PC-9 (cell line): ENCODE data around the gene LRRC26. TPM values are rescaled to one million over a fixed set of nuclear protein-coding genes. Genes with fewer than 3 reads are reported as not detected.
"Not testable (repeated sequence)": the region's sequence is repeated elsewhere in the genome, so short reads cannot be mapped to it uniquely, and the experiment has no call there.

Source experiments
- BruUV-seq: library from RNA; stranded (reverse); fragments of 400-500 nt; replicated peaks from 2 replicates; lab custom pipeline; 2021; lab: Mats Ljungman, UMichigan
- CTCF ChIA-PET: fragments of 300-600 bp; sonication (Branson Sonifier 250); formaldehyde crosslinking; loops from one replicate; lab custom pipeline; 2022; ENCODE audit warnings: antibody characterized with exemption; lab: Charles Lee
- POLR2A ChIA-PET: fragments of 300-600 bp; sonication (Branson Sonifier 250); formaldehyde crosslinking; loops from one replicate; lab custom pipeline; 2022; ENCODE audit warnings: antibody characterized with exemption; ENCODE audit not compliant: unreplicated experiment; lab: Charles Lee
- DNase-seq, 2 experiments: peaks; one replicate each; pipeline versions ENCODE4 v3.0.0 to v3.0.0-alpha.2; 2015 to 2022; ENCODE audit warnings: mixed read lengths in 1 of 2
- H2AFZ ChIP-seq: fragments of 200-600 bp; sonication (generic); 2 replicates; pipeline ENCODE4 v1.8.1; 2017; ENCODE audit warnings: antibody characterized with exemption
- H3F3A ChIP-seq: fragments of 200-600 bp; sonication (generic); 2 replicates; pipeline ENCODE4 v1.8.1; 2017; ENCODE audit warnings: antibody characterized with exemption, mild to moderate bottlenecking, low read depth; ENCODE audit not compliant: insufficient read depth
- H3K27ac ChIP-seq: fragments of 200-600 bp; sonication (generic); 2 replicates; pipeline ENCODE4 v1.6.1; 2016; ENCODE audit warnings: mixed run types
- H3K27me3 ChIP-seq: fragments of 200-600 bp; sonication (generic); 2 replicates; pipeline ENCODE4 v1.6.1; 2016; ENCODE audit warnings: low read depth, mixed run types; ENCODE audit not compliant: insufficient read depth
- H3K36me3 ChIP-seq: fragments of 200-600 bp; sonication (generic); 2 replicates; pipeline ENCODE4 v1.6.1; 2016; ENCODE audit warnings: low read depth, mixed run types
- H3K4me1 ChIP-seq: fragments of 200-600 bp; sonication (generic); replicated peaks from 2 replicates; pipeline ENCODE4 v1.6.1; 2016; ENCODE audit warnings: mixed run types; ENCODE audit not compliant: insufficient read depth
- H3K4me2 ChIP-seq: fragments of 200-600 bp; sonication (generic); 2 replicates; pipeline ENCODE4 v1.6.1; 2017; ENCODE audit warnings: mixed run types
- H3K4me3 ChIP-seq: fragments of 200-600 bp; sonication (generic); 2 replicates; pipeline ENCODE4 v1.6.1; 2016; ENCODE audit warnings: mixed run types
- H3K79me2 ChIP-seq: fragments of 200-600 bp; sonication (generic); 2 replicates; pipeline ENCODE4 v1.6.1; 2017; ENCODE audit warnings: low read depth, mixed run types
- H3K9me2 ChIP-seq: fragments of 200-600 bp; sonication (generic); 2 replicates; pipeline ENCODE4 v1.8.1; 2017; ENCODE audit warnings: mild to moderate bottlenecking; ENCODE audit not compliant: insufficient read depth
- H3K9me3 ChIP-seq: fragments of 200-600 bp; sonication (generic); 2 replicates; pipeline ENCODE4 v1.8.1; 2016; ENCODE audit warnings: low read depth; ENCODE audit not compliant: insufficient read depth
- H4K20me1 ChIP-seq: fragments of 200-600 bp; sonication (generic); 2 replicates; pipeline ENCODE4 v1.8.1; 2017; ENCODE audit not compliant: insufficient read depth
- CTCF ChIP-seq: fragments of 200-600 bp; sonication (generic); conservative IDR thresholded peaks from 2 replicates; pipeline ENCODE4 v1.6.1; 2017; ENCODE audit warnings: mixed run types, antibody characterized with exemption, mild to moderate bottlenecking, moderate library complexity
- EZH2 ChIP-seq: fragments of 200-600 bp; sonication (generic); IDR thresholded peaks from 2 replicates; pipeline ENCODE4 v1.8.0; 2017; ENCODE audit warnings: antibody characterized with exemption, low read depth
- intact Hi-C: fragments of 100-400 bp; cut with micrococcal nuclease; formaldehyde crosslinking; loops from one replicate; pipeline ENCODE4 v1.10.0; 2022; ENCODE audit not compliant: unreplicated experiment
- total RNA-seq: library from RNA; stranded (reverse); gene quantifications from 2 replicates; pipeline ENCODE4 v1.2.3, GENCODE V29; 2021

LRRC26 gene
- total RNA-seq, 1 experiment from 2014 or later = 2.3 TPM

- peak overlapping the region; percentile 90 for H2AFZ ChIP-seq
- no peaks in the 10 kb centered on the region for H3K27me3 ChIP-seq
- H3F3A ChIP-seq = peaks cover 10% of the 10 kb centered on the region; the same call in 1 of the 2 replicates
- DNase-seq = no peak
- POLR2A ChIA-PET = interaction anchor here (0.6 kb wide), 1 partner anchor 24 kb away, joined by 3 read pairs; no protein-coding TSS in a partner anchor
- H3K27ac ChIP-seq = peak overlapping the region; percentile 54
- peaks cover 28% of the 10 kb centered on the region for H3K4me1 ChIP-seq
- no peaks in the 10 kb centered on the region for H4K20me1 ChIP-seq
- H3K4me2 ChIP-seq = peak overlapping the region; percentile 100
- TF ChIP-seq CTCF = no peak
- peak overlapping the region; percentile 86 for H3K4me3 ChIP-seq
- H3K36me3 ChIP-seq = no peaks in the 10 kb centered on the region
- intact Hi-C loops = loop anchor here (2.0 to 5.0 kb wide), 3 partner anchors 39 to 70 kb away; partner anchors contain the start of genes ANAPC2 and SSNA1
- CTCF ChIA-PET = interaction anchor here (0.6 to 0.8 kb wide), 5 partner anchors 60 to 462 kb away, joined by 3 to 17 read pairs (median 6); partner anchors contain the start of gene SSNA1
- no peaks in the 10 kb centered on the region for H3K9me2 ChIP-seq
- H3K79me2 ChIP-seq = peaks cover 48% of the 10 kb centered on the region
- H3K9me3 ChIP-seq = no peaks in the 10 kb centered on the region
- BruUV-seq = no TSS peak
Observed at GRCh38 chr9:137128158-137128861, 41.5 kb downstream of the LRRC26 start.

GRCh38 chr9:137127301-137128157 is 42.3 kb downstream of the LRRC26 start:
- POLR2A ChIA-PET = interaction anchor here (0.6 kb wide), 1 partner anchor 25 kb away, joined by 3 read pairs; no protein-coding TSS in a partner anchor
- H3K27ac ChIP-seq = peak overlapping the region; percentile 54
- H3K27me3 ChIP-seq = no peaks in the 10 kb centered on the region
- no peak for DNase-seq
- peaks cover 28% of the 10 kb centered on the region for H3K4me1 ChIP-seq
- H3K36me3 ChIP-seq = no peaks in the 10 kb centered on the region
- intact Hi-C loops = loop anchor here (2.0 to 5.0 kb wide), 3 partner anchors 40 to 71 kb away; partner anchors contain the start of genes ANAPC2 and SSNA1
- peak overlapping the region; percentile 100 for H3K4me2 ChIP-seq
- peaks cover 6% of the 10 kb centered on the region; the same call in 1 of the 2 replicates for H3F3A ChIP-seq
- H3K9me2 ChIP-seq = no peaks in the 10 kb centered on the region
- CTCF ChIA-PET = interaction anchor here (0.6 to 0.8 kb wide), 7 partner anchors 39 to 463 kb away, joined by 3 to 17 read pairs (median 6); partner anchors contain the start of gene SSNA1
- H4K20me1 ChIP-seq = no peaks in the 10 kb centered on the region
- H3K9me3 ChIP-seq = no peaks in the 10 kb centered on the region
- peak overlapping the region; percentile 86 for H3K4me3 ChIP-seq
- BruUV-seq = no TSS peak
- H2AFZ ChIP-seq = peak overlapping the region; percentile 90; the same call in 1 of the 2 replicates
- peaks cover 48% of the 10 kb centered on the region for H3K79me2 ChIP-seq
- TF ChIP-seq CTCF (no peak), EZH2 (no peak)

- Histone ChIP-seq H2AFZ (no peak overlapping the region), H3K9me2 (no peaks in the 10 kb centered on the region), H3K36me3 (no peaks in the 10 kb centered on the region), H3K4me3 (peak overlapping the region; percentile 86; the same call in 1 of the 2 replicates), H4K20me1 (no peaks in the 10 kb centered on the region), H3K4me2 (peak overlapping the region; percentile 100), H3K4me1 (peaks cover 28% of the 10 kb centered on the region), H3K27me3 (no peaks in the 10 kb centered on the region), H3K79me2 (peaks cover 48% of the 10 kb centered on the region), H3F3A (peaks cover 14% of the 10 kb centered on the region; the same call in 1 of the 2 replicates), H3K9me3 (no peaks in the 10 kb centered on the region), H3K27ac (peak overlapping the region; percentile 54; the same call in 1 of the 2 replicates)
- ChIA-PET CTCF (interaction anchor here (0.7 kb wide), 1 partner anchor 39 kb away, joined by 14 read pairs; no protein-coding TSS in a partner anchor), POLR2A (interaction anchor here (0.6 kb wide), 1 partner anchor 71 kb away, joined by 3 read pairs; no protein-coding TSS in a partner anchor)
- BruUV-seq = no TSS peak
- intact Hi-C loops = loop anchor here (5.0 kb wide), 1 partner anchor 41 kb away; no protein-coding TSS in a partner anchor
- no peak for TF ChIP-seq EZH2
- TF ChIP-seq CTCF = no peak
- no peak for DNase-seq
Observed at GRCh38 chr9:137126786-137127185, 43.1 kb downstream of the LRRC26 start.

GRCh38 chr9:137123952-137124462 is 45.8 kb downstream of the LRRC26 start:
- POLR2A ChIA-PET, H3K9me3 ChIP-seq, H3K27me3 ChIP-seq, H2AFZ ChIP-seq, H3K27ac ChIP-seq, H3K36me3 ChIP-seq, H3K4me2 ChIP-seq, H3K4me3 ChIP-seq, H3K9me2 ChIP-seq, H4K20me1 ChIP-seq, intact Hi-C loops, BruUV-seq: not testable (repeated sequence)
- peak in 1 of 2 experiments; percentile 39 for DNase-seq
- Histone ChIP-seq H3K79me2 (peaks cover 36% of the 10 kb centered on the region), H3K4me1 (peaks cover 22% of the 10 kb centered on the region), H3F3A (peaks cover 21% of the 10 kb centered on the region; the same call in 1 of the 2 replicates)
- CTCF ChIA-PET = interaction anchor here (0.7 kb wide), 2 partner anchors 64 to 113 kb away, joined by 5 to 13 read pairs; no protein-coding TSS in a partner anchor
